SKM-1 (cell line): ENCODE results near the gene SRPK1.
A peak's percentile ranks its signal among the peaks of the same experiment; 100 is the strongest.
"Not testable (repeated sequence)": the region's sequence is repeated elsewhere in the genome, so short reads cannot be mapped to it uniquely, and the experiment has no call there.

Experiments
- DNase-seq: peaks from one replicate; lab custom pipeline; 2025; ENCODE audit not compliant: unreplicated experiment; lab: John Stamatoyannopoulos, UW

Gene SRPK1

DNA sequence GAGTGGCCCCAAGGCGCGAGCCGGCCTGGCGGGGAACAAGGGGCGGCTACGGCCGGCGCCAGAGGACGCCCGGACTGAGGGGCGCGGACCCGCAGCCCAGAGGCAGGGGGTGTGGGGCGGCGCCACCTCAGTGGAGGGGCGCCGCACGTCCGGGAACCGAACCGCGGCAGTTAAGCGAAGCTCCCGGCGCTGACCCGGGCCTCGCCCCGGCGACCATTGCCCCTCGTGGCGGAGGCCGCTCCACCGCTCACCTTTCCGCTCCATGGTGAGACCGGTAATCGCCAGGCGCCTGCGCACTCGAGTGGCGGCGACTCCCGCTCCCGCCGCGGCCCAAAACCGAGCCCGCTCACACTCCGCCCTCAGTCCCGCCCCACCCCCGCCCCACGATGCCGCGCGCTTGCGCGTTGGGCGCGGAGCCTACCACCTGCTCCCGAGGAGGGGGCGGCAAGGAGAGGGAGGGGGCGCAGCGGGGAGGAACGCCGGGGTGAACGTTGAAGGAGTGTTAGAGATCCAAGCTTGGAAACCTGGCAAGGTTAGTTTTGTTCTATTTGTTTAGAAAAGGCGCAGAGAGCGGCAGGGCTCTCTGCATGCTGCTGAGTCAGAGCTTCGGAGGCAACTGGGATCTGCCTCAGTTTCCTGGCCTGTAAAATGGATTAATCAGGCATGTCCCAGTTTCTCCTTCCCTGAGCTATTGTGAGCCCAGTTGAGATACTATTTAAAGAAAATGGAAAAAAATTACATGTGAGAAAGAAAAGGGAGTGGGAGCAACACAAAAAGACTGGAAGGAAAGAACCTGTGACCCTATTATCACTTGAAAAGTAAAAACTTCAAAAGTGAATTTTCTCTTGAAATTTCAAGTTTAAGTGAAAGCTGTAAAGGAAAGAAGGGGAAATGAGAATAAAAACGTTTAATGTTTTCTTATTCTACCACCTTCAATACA, at the start of gene SRPK1:
TSS of gene SRPK1 (minus strand) at position 306 of the 940 bp plus-strand sequence. CDS start at position 264, 42 bp downstream.
- DNase-seq = peak; percentile 72

DNA sequence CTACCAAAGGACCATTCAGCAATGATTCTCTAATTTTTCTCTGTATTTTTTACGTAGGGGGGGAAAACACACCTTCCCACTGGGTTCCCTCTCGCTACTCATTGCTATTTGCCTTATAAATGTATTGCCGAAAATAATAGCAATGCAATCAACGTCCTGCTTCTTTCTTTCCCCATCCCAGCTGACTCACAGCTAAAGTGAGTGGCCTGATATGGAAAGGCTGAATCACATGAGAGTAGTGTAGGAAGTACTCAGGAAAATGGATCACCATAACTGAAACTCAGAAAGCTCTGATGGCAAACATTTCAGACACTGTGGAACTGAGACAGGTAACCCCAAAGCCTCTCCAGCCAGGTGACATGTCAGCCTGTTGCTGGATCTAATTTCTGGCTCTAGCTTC, 49.3 kb upstream of the SRPK1 start:
- no peak for DNase-seq

DNA sequence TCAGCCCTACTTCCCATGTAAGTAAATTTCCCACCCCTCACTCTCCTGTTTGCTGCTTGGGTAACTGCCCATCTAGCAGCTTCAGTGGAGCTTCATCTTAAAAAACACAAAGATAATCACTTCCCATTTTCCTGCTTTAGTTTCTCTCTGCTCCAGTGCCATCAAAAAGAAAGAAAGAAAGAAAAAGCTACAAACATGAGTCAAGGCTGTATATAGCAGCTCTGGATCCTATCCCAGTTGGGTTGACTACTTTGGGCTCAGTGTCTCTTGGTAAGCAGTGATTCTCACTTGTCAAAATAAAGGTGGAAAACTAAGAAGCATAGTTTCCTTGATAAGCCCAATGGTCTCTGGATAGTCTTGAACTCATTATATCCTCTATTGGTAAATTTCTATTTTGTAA, 48.7 kb upstream of the SRPK1 start:
- DNase-seq = no peak

DNA sequence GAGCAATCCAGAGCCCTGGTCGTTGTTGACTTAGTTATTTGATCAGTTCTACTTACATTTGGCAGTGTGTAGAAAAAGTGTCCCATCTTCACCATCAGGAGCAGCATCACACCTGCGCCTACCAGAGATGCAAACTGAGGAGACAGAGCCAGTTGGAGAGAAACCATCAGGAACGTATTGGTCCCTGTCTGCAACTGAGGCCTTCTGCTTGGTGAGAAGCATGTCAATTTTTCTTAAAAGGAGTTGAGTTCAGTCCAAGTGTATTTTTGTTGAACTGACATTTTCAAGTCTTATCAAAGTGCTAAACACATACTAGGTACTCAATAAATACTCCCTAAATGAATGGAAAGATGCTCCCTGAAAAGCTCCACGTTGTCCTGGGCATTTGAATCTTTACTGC, 47.9 kb upstream of the SRPK1 start:
- no peak for DNase-seq

- no peak for DNase-seq
Observed at GRCh38 chr6:35967076-35967774, 46.3 kb upstream of the SRPK1 start.

DNA sequence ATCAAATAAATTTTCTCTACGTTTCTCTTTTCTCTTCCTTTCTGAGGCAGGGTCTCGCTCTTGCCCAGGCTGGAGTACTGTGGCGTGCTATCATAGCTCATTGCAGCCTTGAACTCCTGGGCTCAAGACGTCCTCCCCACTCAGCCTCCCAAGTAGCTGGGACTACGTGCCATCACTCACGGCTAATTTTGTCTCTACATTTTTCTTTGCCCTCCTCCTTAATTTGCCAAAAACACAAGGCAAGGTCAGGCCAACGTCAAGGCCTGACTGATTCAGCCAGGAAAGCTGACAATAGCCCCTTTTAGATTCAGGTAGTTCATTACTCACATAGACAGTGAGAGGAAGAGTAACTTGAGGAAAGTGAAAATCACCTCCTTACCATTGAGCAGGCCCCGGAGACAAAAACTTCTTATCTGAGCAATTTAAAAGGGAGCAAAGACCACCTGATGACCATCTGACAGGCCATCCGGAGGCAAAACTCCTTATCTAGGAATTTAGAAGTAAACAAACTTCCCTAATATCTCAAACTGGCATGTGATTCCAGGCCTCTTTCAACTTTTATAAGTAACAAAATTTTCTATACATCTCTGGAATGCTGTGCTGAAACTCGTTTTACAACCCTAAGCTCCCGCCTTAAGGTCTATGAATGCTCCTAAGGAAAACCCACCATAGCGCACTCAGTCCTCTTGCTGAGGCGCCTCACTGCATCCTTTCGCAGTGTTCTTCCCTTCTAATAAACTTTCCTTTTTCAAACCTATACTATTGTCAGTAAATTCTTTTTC, 42.1 kb upstream of the SRPK1 start:
- DNase-seq = no peak

- DNase-seq = no peak
Observed at GRCh38 chr6:35960187-35960586, 39.3 kb upstream of the SRPK1 start.

DNA sequence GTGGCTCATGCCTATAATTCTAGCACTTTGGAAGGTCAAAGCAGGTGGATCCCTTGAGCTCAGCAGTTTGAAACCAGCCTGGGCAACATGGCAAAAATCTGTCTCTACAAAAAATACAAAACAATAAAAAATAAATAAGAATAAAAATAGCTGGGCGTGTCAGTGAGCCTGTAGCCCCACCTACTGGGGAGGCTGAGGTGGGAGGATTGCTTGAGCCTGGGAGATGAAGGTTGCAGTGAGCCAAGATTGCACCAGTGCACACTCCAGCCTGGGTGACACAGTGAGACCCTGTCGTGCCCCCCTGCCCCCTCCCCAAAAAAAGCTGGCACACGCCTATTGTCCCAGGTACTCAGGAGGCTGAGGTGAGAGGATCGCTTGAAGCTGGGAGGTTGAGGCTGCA, 35.1 kb upstream of the SRPK1 start:
- DNase-seq = no peak

DNA sequence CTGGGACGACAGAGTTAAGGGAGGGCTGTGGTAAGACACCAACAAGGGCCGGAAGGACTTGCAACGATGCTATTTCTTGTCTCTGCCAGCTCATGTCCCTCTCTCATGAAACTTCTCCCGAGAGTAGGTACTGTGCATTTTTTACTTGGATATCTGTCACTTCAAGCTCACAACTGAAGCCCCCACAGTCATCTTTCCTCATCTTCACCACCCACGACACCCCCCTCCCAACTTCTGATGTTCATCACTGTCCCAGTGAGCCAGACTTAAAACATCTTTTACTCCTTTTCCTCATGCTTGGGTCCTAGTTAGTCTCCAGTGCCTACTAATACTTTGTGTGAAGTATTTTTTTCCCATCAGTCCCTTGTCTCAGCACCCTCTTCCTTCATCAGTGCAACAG, 34.6 kb upstream of the SRPK1 start:
- DNase-seq = no peak

DNA sequence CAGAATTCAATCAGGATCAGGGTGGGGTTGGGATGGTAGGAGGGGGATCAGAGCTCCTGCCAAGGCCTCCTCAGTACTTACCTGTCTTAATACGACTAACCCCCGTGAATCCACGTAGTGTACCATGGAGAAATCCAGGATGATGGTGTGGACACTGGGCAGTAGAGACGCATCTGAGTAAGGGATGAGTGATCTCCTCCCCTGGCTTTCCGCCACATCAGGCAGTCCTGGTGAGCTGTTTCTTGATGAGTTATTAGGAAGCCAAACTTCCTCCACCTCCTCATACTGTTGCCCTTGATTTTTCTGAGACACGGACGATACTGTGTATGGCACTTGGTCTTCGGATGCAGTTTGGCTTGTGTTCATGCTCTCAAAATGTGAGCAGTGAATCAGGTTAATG, 34.2 kb upstream of the SRPK1 start:
- no peak for DNase-seq

- DNase-seq = no peak
Observed at GRCh38 chr6:35954333-35954732, 33.4 kb upstream of the SRPK1 start.

- DNase-seq = peak; percentile 17
Observed at GRCh38 chr6:35948725-35949124, 27.8 kb upstream of the SRPK1 start.

DNA sequence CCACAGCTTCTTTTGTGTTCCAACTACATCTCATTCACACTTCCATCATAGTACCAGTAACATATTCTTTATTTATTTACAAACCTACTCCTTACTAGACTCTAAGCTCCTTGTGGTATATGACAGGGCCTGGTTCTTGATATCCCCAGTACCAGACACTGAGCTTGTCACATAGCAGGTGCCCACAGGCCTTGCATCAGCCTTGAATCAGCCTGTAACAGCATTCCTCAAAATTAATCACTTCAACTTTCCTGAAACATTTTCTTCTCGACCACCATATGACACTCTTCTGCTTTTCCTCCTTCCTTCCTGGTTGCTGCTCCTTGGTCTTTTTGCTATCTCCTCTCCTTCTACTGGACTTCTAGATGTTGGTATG, 24.7 kb upstream of the SRPK1 start:
- no peak for DNase-seq

- DNase-seq = no peak
Observed at GRCh38 chr6:35943390-35943789, 22.5 kb upstream of the SRPK1 start.

DNA sequence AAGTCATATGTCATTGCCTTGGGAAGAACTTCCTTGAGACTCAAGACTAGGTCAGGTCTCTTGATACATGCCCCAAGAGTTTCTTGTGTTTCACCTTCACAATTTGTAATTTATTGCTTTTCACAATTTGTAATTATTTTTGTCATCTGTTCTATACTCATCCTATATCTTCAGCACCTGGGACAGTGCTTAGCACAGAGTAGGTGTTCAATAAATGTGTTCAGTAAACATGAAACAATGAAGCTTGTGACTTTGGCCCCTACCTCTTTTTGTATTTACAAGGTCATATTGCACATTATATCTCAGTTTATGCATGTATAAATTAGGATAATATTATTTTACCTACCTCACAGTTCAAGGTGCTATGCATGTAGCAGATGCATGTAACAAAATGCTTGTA, 21.5 kb upstream of the SRPK1 start:
- DNase-seq = no peak

- DNase-seq = not testable (repeated sequence)
Observed at GRCh38 chr6:35941170-35941569, 20.3 kb upstream of the SRPK1 start.

- DNase-seq = not testable (repeated sequence)
Observed at GRCh38 chr6:35940014-35940413, 19.1 kb upstream of the SRPK1 start.

GRCh38 chr6:35939259-35939658, 18.4 kb upstream of the SRPK1 start:
- not testable (repeated sequence) for DNase-seq

- no peak for DNase-seq
Observed at GRCh38 chr6:35936681-35937359, 15.9 kb upstream of the SRPK1 start.

GRCh38 chr6:35935469-35935868, 14.6 kb upstream of the SRPK1 start:
- DNase-seq = no peak

DNA sequence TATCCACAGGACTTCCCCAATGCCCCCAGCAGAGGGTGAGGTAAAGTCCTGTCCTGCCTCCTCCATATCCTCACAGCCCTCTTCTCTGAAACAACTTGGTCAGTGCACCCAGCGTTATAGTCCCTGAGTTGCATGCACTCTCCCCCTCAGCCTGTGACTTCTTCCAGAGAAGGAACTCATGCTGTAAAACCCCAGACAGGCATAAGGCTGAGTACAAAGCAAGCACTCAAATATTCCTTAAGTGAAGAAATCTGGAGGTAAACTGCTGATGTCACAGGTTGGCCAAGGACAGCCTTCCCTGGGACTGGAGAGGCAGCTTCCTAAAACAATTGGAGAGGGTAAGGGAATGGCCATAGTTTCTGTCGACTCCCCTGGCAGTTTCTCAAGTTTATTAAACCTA, 12.9 kb upstream of the SRPK1 start:
- no peak for DNase-seq
